CD14-positive monocyte (primary cell): ENCODE results near the gene NPAS3. TPM values are rescaled to one million over a fixed set of nuclear protein-coding genes. Genes with fewer than 3 reads are reported as not detected.

ENCODE experiments used
- DNase-seq, 3 donors: peaks; one replicate each; pipeline ENCODE4 v3.0.0-alpha.2; 2011 to 2022
- H2AFZ ChIP-seq: 2 replicates; pipeline ENCODE4 v1.6.0; 2012; ENCODE audit warnings: mild to moderate bottlenecking, low read depth, low read length, inconsistent platforms; ENCODE audit not compliant: insufficient read depth, poor library complexity, severe bottlenecking
- H3K27ac ChIP-seq, 2 donors: 1 replicate in 1 of 2; 2 replicates in 1 of 2; pipeline ENCODE4 v1.5.1; 2012 to 2013; ENCODE audit warnings: low read length in 2 of 2, control low read depth in 1 of 2, inconsistent platforms in 1 of 2, low read depth in 1 of 2, mild to moderate bottlenecking in 1 of 2
- H3K27me3 ChIP-seq, 2 donors: one replicate each; pipeline versions ENCODE4 v1.6.0 to v1.6.1; 2011 to 2013; ENCODE audit warnings: low read length in 2 of 2; ENCODE audit not compliant: control insufficient read depth in 2 of 2, insufficient read depth in 2 of 2
- H3K36me3 ChIP-seq, 2 donors: replicated peaks in 1 of 2; 1 replicate in 1 of 2; 2 replicates in 1 of 2; pipeline versions ENCODE4 v1.5.1 to v1.6.1; 2012 to 2013; ENCODE audit warnings: low read length in 2 of 2, control low read depth in 1 of 2, inconsistent platforms in 1 of 2, mild to moderate bottlenecking in 1 of 2; ENCODE audit not compliant: insufficient read depth in 2 of 2, control insufficient read depth in 1 of 2
- H3K4me1 ChIP-seq, 2 donors: 1 replicate in 1 of 2; 2 replicates in 1 of 2; pipeline versions ENCODE4 v1.5.1 to v1.6.1; 2012 to 2013; ENCODE audit warnings: low read length in 2 of 2, control low read depth in 1 of 2, inconsistent platforms in 1 of 2, mild to moderate bottlenecking in 1 of 2, moderate library complexity in 1 of 2; ENCODE audit not compliant: insufficient read depth in 2 of 2, control insufficient read depth in 1 of 2
- H3K4me2 ChIP-seq: replicated peaks from 2 replicates; pipeline ENCODE3; 2012; ENCODE audit warnings: low read length, moderate library complexity, mild to moderate bottlenecking; ENCODE audit not compliant: poor library complexity, severe bottlenecking; ENCODE audit errors: extremely low read depth
- H3K4me3 ChIP-seq, 3 experiments: fragments of 200-600 bp in 1 of 3; sonication (generic) in 1 of 3; replicated peaks in 1 of 3; 1 replicate in 2 of 3; 2 replicates in 1 of 3; pipeline ENCODE4 v1.5.1; 2011 to 2013; ENCODE audit warnings: low read length in 3 of 3, mild to moderate bottlenecking in 3 of 3, control low read depth in 2 of 3, low read depth in 2 of 3, inconsistent platforms in 1 of 3, moderate library complexity in 1 of 3
- H3K79me2 ChIP-seq: 2 replicates; pipeline ENCODE4 v1.6.0; 2012; ENCODE audit warnings: mild to moderate bottlenecking, control low read depth, inconsistent platforms, low read length, moderate library complexity; ENCODE audit not compliant: insufficient read depth
- H3K9ac ChIP-seq: 2 replicates; pipeline ENCODE4 v1.6.0; 2017; ENCODE audit warnings: low read length, mild to moderate bottlenecking; ENCODE audit not compliant: insufficient read depth, poor library complexity, severe bottlenecking
- H3K9me3 ChIP-seq, 2 donors: replicated peaks in 1 of 2; 1 replicate in 1 of 2; 2 replicates in 1 of 2; pipeline versions ENCODE4 v1.5.1 to v1.6.1; 2012 to 2013; ENCODE audit warnings: low read length in 2 of 2, control low read depth in 1 of 2; ENCODE audit not compliant: control insufficient read depth in 1 of 2, insufficient read depth in 1 of 2
- H4K20me1 ChIP-seq: 2 replicates; pipeline ENCODE4 v1.6.0; 2012; ENCODE audit warnings: mild to moderate bottlenecking, low read length, control low read depth, moderate library complexity; ENCODE audit not compliant: insufficient read depth
- H3K27ac Mint-ChIP-seq, 7 donors: one replicate each; pipeline ENCODE4 v1.8.0; 2020; ENCODE audit warnings: mild to moderate bottlenecking in 7 of 7, mixed read lengths in 7 of 7, moderate library complexity in 6 of 7, inconsistent platforms in 2 of 7
- H3K27me3 Mint-ChIP-seq, 3 donors: one replicate each; pipeline ENCODE4 v1.8.0; 2021 to 2022; ENCODE audit warnings: low read depth in 3 of 3, mild to moderate bottlenecking in 3 of 3, mixed read lengths in 3 of 3, moderate library complexity in 3 of 3, inconsistent platforms in 1 of 3
- H3K36me3 Mint-ChIP-seq, 2 donors: one replicate each; pipeline ENCODE4 v1.8.0; 2020; ENCODE audit warnings: mixed read lengths in 2 of 2, inconsistent platforms in 1 of 2, mild to moderate bottlenecking in 1 of 2
- H3K4me1 Mint-ChIP-seq: one replicate; pipeline ENCODE4 v1.8.0; 2020; ENCODE audit warnings: mild to moderate bottlenecking, mixed read lengths
- H3K4me3 Mint-ChIP-seq, 2 donors: one replicate each; pipeline ENCODE4 v1.8.0; 2020; ENCODE audit warnings: mild to moderate bottlenecking in 2 of 2, mixed read lengths in 2 of 2, moderate library complexity in 1 of 2
- H3K9me3 Mint-ChIP-seq, 7 donors: one replicate each; pipeline ENCODE4 v1.8.0; 2020 to 2022; ENCODE audit warnings: mixed read lengths in 7 of 7, mild to moderate bottlenecking in 6 of 7, moderate library complexity in 6 of 7, inconsistent platforms in 2 of 7
- WGBS: methylation state at CpG from one replicate; pipeline ENCODE4 v1.1.5; 2013; ENCODE audit warnings: missing lambda C conversion rate; ENCODE audit not compliant: insufficient coverage; 5-methylcytosine and 5-hydroxymethylcytosine counted together
- intact Hi-C, 2 donors: fragments of 100-400 bp; cut with micrococcal nuclease; formaldehyde crosslinking; loops; one replicate each; pipeline versions ENCODE4 v1.15.0 to v1.15.1; 2023
- polyA plus RNA-seq, 3 donors: library from polyadenylated mRNA; depleted of rRNA in 1 of 3; unstranded in 2 of 3; stranded (reverse) in 1 of 3; fragments of 300-500 nt in 2 of 3; fragments of >200 nt in 1 of 3; fragmentation: Illumina TruSeq in 2 of 3; gene quantifications; 1 replicate in 2 of 3; 2 replicates in 1 of 3; pipeline ENCODE4 v1.2.3, GENCODE V29; 2012 to 2021
- TF ChIP-seq, protein P1 (sequence below): fragments of 200-600 bp; IDR thresholded peaks from one replicate; pipeline ENCODE4 v1.8.0; 2022; ENCODE audit warnings: antibody characterized with exemption, mild to moderate bottlenecking

The NPAS3 gene
- polyA plus RNA-seq, 3 donors = not detected

DNA sequence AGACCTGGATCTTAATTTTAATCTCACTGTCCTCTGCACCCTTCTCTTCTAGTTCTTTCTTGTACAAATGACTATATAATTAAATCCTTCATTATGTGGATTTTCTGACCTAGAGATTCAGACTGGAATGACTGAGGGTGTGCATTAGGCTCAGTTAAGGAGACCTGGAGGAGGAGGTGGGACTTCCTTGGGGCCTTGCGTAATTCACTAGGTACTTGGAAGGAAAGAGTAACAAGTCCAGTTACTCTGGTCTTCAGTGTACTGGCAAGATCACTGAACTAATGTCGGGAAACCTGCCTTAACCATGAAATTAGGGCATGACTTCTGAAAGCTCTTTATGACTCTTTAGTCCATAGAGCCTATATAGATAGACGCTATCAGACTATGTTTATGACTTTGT lies 570.8 kb downstream of the NPAS3 start:
- Histone ChIP-seq H3K79me2 (no peaks in the 10 kb centered on the region), H3K4me3 (no peak overlapping the region), H3K9me3 (no peaks in the 10 kb centered on the region), H2AFZ (no peak overlapping the region), H3K27me3 (no peaks in the 10 kb centered on the region), H3K9ac (no peak overlapping the region), H3K36me3 (no peaks in the 10 kb centered on the region), H3K4me2 (no peak overlapping the region), H3K27ac (no peak overlapping the region), H4K20me1 (no peaks in the 10 kb centered on the region), H3K4me1 (no peaks in the 10 kb centered on the region)
- intact Hi-C loops = no loop called here
- no peak for DNase-seq
- Mint-ChIP-seq H3K4me3 (no peak overlapping the region), H3K36me3 (no peaks in the 10 kb centered on the region), H3K9me3 (peaks cover 0 to 4% (median 1%) of the 10 kb centered on the region in 7 donors), H3K27ac (no peak overlapping the region), H3K4me1 (no peaks in the 10 kb centered on the region), H3K27me3 (no peaks in the 10 kb centered on the region)
- TF ChIP-seq, protein P1, sequence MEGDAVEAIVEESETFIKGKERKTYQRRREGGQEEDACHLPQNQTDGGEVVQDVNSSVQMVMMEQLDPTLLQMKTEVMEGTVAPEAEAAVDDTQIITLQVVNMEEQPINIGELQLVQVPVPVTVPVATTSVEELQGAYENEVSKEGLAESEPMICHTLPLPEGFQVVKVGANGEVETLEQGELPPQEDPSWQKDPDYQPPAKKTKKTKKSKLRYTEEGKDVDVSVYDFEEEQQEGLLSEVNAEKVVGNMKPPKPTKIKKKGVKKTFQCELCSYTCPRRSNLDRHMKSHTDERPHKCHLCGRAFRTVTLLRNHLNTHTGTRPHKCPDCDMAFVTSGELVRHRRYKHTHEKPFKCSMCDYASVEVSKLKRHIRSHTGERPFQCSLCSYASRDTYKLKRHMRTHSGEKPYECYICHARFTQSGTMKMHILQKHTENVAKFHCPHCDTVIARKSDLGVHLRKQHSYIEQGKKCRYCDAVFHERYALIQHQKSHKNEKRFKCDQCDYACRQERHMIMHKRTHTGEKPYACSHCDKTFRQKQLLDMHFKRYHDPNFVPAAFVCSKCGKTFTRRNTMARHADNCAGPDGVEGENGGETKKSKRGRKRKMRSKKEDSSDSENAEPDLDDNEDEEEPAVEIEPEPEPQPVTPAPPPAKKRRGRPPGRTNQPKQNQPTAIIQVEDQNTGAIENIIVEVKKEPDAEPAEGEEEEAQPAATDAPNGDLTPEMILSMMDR = no peak
- 100% methylated on average over 2 of the region's 3 CpGs for WGBS

DNA sequence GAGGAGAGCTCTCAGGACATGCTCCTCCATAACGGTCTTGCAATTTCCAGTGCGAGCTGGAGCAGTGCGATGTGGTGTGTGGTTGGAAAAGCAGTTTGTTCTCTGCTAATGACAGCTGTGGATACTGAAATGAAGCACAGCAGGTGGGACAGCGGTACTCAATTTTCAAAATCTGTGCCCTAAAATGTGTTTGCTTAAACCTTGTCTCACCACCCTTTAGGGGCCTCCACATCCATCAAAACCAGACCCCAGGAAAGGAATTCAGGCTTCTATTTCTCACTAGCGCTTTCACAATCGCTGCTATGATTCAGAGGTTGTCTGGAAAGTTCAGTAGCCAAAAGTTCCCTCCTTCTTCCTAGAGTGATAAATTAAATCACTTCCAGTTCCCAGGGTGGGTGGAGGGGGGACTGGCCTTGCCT lies 571.4 kb downstream of the NPAS3 start:
- Histone ChIP-seq H3K4me1 (no peaks in the 10 kb centered on the region), H2AFZ (no peak overlapping the region), H3K27me3 (no peaks in the 10 kb centered on the region), H3K4me2 (no peak overlapping the region), H4K20me1 (no peaks in the 10 kb centered on the region), H3K27ac (no peak overlapping the region), H3K9me3 (no peaks in the 10 kb centered on the region), H3K4me3 (no peak overlapping the region), H3K79me2 (no peaks in the 10 kb centered on the region), H3K9ac (no peak overlapping the region), H3K36me3 (no peaks in the 10 kb centered on the region)
- Mint-ChIP-seq H3K9me3 (peaks cover 0 to 4% (median 1%) of the 10 kb centered on the region in 7 donors), H3K36me3 (no peaks in the 10 kb centered on the region), H3K27ac (no peak overlapping the region), H3K27me3 (no peaks in the 10 kb centered on the region), H3K4me3 (no peak overlapping the region), H3K4me1 (no peaks in the 10 kb centered on the region)
- TF ChIP-seq, protein P1 = no peak
- no peak for DNase-seq
- 73% methylated on average over 2 of the region's 6 CpGs for WGBS
- intact Hi-C loops = no loop called here
